ENCODE measurements around the gene QPRT.
"Not testable (repeated sequence)": the region's sequence is repeated elsewhere in the genome, so short reads cannot be mapped to it uniquely, and the experiment has no call there.

Gene QPRT

DNA sequence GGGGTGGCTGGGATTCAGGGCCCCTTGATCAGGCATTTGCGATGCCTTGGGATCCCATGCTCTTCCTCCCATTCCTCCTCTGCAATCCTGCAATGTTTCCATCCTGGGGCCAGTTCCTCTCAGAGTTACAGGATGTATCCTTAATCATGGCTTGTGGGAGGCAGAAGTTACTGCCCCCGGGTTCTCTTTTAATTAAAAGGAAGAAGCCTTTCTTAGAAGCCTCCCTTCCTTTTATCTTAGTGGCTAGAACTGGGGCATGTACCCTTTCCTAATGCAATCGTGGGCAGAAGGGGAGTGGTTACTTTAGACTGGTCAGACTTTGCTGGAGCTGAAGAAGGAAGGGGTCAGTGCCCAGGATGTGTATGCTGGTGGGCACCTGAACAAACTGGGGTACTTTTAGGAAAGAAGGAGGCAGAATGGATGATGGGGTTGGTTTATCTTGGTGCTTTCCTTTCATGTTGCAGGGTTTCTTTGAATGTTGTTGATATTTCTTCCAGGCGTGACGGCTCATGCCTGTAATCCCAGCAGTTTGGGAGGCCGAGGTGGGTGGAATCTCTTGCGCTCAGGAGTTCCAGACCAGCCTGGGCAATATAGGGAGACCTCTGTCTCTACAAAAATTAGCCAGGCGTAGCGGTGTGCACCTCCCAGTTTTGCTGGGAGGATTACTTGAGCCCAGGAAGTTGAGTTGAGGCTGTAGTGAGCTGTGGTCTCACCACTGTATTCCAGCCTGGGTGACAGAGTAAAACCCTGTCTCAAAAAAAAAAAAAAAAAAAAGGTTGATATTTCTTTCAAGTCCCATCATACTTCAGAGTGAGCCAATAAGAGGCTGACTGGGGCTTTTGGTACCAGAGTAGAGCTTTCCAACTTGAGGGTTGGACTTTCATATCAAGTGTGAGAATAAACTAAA, 29.1 kb upstream of the QPRT start:
- no peak overlapping the region for H3K27ac ChIP-seq (ENCODE audit: poor library complexity, severe bottlenecking)
- no peaks in the 10 kb centered on the region for H3K9me3 ChIP-seq (ENCODE audit: severe bottlenecking)
- TF ChIP-seq, protein P1, sequence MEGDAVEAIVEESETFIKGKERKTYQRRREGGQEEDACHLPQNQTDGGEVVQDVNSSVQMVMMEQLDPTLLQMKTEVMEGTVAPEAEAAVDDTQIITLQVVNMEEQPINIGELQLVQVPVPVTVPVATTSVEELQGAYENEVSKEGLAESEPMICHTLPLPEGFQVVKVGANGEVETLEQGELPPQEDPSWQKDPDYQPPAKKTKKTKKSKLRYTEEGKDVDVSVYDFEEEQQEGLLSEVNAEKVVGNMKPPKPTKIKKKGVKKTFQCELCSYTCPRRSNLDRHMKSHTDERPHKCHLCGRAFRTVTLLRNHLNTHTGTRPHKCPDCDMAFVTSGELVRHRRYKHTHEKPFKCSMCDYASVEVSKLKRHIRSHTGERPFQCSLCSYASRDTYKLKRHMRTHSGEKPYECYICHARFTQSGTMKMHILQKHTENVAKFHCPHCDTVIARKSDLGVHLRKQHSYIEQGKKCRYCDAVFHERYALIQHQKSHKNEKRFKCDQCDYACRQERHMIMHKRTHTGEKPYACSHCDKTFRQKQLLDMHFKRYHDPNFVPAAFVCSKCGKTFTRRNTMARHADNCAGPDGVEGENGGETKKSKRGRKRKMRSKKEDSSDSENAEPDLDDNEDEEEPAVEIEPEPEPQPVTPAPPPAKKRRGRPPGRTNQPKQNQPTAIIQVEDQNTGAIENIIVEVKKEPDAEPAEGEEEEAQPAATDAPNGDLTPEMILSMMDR (IDR thresholded peaks at IDR 0.05; ENCODE audit: poor library complexity, severe bottlenecking): no peak
- no peaks in the 10 kb centered on the region for H3K36me3 ChIP-seq (ENCODE audit: low read depth)
- no peaks in the 10 kb centered on the region for H3K27me3 ChIP-seq (ENCODE audit: insufficient read depth, poor library complexity, severe bottlenecking)
- H3K4me3 ChIP-seq (ENCODE audit: severe bottlenecking): no peak overlapping the region
- DNase-seq (ENCODE audit: low spot score) (no peak), ATAC-seq (ENCODE audit: low read depth) (no peak)
- H3K4me1 ChIP-seq (ENCODE audit: insufficient read depth, poor library complexity, severe bottlenecking): no peaks in the 10 kb centered on the region

DNA sequence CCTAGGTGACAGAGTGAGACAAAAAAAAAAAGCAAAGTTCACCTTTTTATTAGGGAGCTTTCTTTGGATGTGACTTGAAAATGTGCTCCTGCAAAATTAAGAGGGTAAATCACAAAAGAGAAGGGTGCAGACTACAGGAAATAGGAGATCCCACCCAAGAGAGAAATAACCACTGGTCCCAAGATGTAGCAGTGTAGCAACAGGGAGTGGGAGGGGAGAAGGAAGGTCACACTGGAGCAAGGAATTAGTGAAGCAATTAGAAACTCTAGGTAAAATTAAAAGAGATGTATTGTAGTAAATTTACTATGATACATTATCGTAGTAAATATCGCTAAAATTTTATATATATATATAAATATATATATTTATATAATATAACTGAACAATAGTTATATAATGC, 28.2 kb upstream of the QPRT start:
- no peaks in the 10 kb centered on the region for H3K27me3 ChIP-seq (ENCODE audit: insufficient read depth, poor library complexity, severe bottlenecking)
- H3K36me3 ChIP-seq (ENCODE audit: low read depth): no peaks in the 10 kb centered on the region
- no peak overlapping the region for H3K27ac ChIP-seq (ENCODE audit: poor library complexity, severe bottlenecking)
- H3K4me3 ChIP-seq (ENCODE audit: severe bottlenecking): no peak overlapping the region
- TF ChIP-seq, protein P1 (IDR thresholded peaks at IDR 0.05; ENCODE audit: poor library complexity, severe bottlenecking): no peak
- DNase-seq (ENCODE audit: low spot score): no peak
- H3K4me1 ChIP-seq (ENCODE audit: insufficient read depth, poor library complexity, severe bottlenecking): no peaks in the 10 kb centered on the region
- no peak for ATAC-seq (ENCODE audit: low read depth)
- no peaks in the 10 kb centered on the region for H3K9me3 ChIP-seq (ENCODE audit: severe bottlenecking)

DNA sequence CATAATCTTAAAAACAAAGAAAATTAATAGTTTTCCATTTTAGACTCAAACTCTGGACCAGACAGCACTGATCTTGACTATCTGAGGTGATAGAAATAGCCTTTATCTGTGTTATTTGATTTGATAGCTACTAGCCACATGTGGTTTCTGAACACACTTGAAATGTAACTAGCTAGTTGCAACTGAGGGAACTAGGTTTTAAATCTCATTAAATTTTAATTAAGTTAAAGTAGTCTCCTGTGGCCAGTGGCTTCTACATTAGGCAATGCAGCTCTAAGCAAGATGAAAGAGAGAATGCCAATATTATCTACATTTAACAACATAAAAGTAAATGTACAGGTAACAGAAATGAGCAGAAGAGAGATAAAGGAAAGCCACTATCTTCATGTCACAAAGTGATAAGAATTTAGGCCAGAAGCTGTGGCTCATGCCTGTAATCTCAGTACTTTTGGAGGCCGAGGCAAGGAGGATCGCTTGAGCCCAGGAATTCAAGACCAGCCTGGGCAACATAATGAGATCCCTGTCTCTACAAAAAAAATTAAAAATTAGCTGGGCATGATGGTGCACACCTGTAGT, 27.1 kb upstream of the QPRT start:
- TF ChIP-seq, protein P1 (IDR thresholded peaks at IDR 0.05; ENCODE audit: poor library complexity, severe bottlenecking): no peak
- Histone ChIP-seq H3K9me3 (ENCODE audit: severe bottlenecking) (no peaks in the 10 kb centered on the region), H3K4me3 (ENCODE audit: severe bottlenecking) (no peak overlapping the region), H3K36me3 (ENCODE audit: low read depth) (no peaks in the 10 kb centered on the region), H3K4me1 (ENCODE audit: insufficient read depth, poor library complexity, severe bottlenecking) (no peaks in the 10 kb centered on the region), H3K27me3 (ENCODE audit: insufficient read depth, poor library complexity, severe bottlenecking) (no peaks in the 10 kb centered on the region), H3K27ac (ENCODE audit: poor library complexity, severe bottlenecking) (no peak overlapping the region)
- DNase-seq (ENCODE audit: low spot score): no peak
- no peak for ATAC-seq (ENCODE audit: low read depth)

DNA sequence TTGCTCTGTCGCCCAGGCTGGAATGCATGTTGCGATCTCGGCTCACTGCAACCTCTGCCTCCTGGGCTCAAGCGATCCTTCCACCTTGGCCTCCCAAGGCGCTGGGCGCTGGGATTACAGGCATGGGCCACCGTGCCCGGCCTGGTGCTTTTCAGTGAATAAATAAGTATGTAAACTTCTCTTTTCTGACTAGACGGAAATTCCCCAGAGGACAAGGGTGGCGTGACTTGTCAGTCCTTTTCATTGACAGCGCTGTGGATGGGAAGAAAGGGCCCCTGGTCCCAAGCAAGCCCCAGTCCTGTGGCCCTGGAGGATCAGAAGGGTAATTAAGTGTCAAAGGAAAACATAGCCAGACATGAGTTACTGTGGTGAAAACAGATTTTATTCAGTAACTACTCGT, 25.5 kb upstream of the QPRT start:
- Histone ChIP-seq H3K27me3 (ENCODE audit: insufficient read depth, poor library complexity, severe bottlenecking) (no peaks in the 10 kb centered on the region), H3K36me3 (ENCODE audit: low read depth) (no peaks in the 10 kb centered on the region), H3K27ac (ENCODE audit: poor library complexity, severe bottlenecking) (no peak overlapping the region), H3K9me3 (ENCODE audit: severe bottlenecking) (no peaks in the 10 kb centered on the region), H3K4me3 (ENCODE audit: severe bottlenecking) (no peak overlapping the region), H3K4me1 (ENCODE audit: insufficient read depth, poor library complexity, severe bottlenecking) (no peaks in the 10 kb centered on the region)
- DNase-seq (ENCODE audit: low spot score): no peak
- ATAC-seq (ENCODE audit: low read depth): no peak
- TF ChIP-seq, protein P1 (IDR thresholded peaks at IDR 0.05; ENCODE audit: poor library complexity, severe bottlenecking): no peak

DNA sequence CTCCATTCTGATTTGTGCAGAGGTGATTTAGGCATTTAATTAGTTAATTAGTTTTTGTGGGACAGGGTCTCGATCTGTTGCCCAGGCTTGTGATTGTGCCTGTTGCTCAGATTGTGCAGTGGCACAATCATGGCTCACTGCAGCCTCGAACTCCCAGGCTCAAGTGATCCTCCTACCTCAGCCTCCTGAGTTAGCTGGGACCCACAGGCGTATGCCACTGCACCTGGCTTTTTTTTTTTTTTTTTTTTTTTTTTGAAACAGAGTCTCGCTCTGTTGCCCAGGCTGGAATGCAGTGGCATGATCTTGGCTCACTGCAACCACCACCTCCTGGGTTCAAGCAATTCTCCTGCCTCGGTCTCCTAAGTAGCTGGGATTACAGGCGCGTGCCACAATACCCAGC, 25.1 kb upstream of the QPRT start:
- ATAC-seq (ENCODE audit: low read depth); H3K9me3 ChIP-seq (ENCODE audit: severe bottlenecking); DNase-seq (ENCODE audit: low spot score); H3K27ac ChIP-seq (ENCODE audit: poor library complexity, severe bottlenecking); H3K27me3 ChIP-seq (ENCODE audit: insufficient read depth, poor library complexity, severe bottlenecking); H3K4me3 ChIP-seq (ENCODE audit: severe bottlenecking); H3K36me3 ChIP-seq (ENCODE audit: low read depth); H3K4me1 ChIP-seq (ENCODE audit: insufficient read depth, poor library complexity, severe bottlenecking): not testable (repeated sequence)

All from RWPE2 (cell line).